ENCODE data around the gene XYLT2.

The XYLT2 gene

GRCh38 chr17:50363217-50364060 is 17.5 kb downstream of the XYLT2 start:
- H3K4me3 ChIP-seq (ENCODE audit: low read depth, low read length), result no peak overlapping the region

GRCh38 chr17:50364061-50364458 is 18.1 kb downstream of the XYLT2 start:
- no peak overlapping the region for H3K4me3 ChIP-seq (ENCODE audit: low read depth, low read length)

- H3K4me3 ChIP-seq (ENCODE audit: low read depth, low read length), result no peak overlapping the region
Observed at GRCh38 chr17:50364715-50365114, 18.8 kb downstream of the XYLT2 start.

- H3K4me3 ChIP-seq (ENCODE audit: low read depth, low read length), result no peak overlapping the region
Observed at GRCh38 chr17:50365165-50365564, 19.2 kb downstream of the XYLT2 start.

- no peak overlapping the region for H3K4me3 ChIP-seq (ENCODE audit: low read depth, low read length)
Observed at GRCh38 chr17:50365649-50366393, 19.9 kb downstream of the XYLT2 start.

- no peak overlapping the region for H3K4me3 ChIP-seq (ENCODE audit: low read depth, low read length)
Observed at GRCh38 chr17:50367401-50367800, 21.5 kb downstream of the XYLT2 start.

GRCh38 chr17:50370052-50370451 is 24.1 kb downstream of the XYLT2 start:
- no peak overlapping the region for H3K4me3 ChIP-seq (ENCODE audit: low read depth, low read length)

GRCh38 chr17:50371526-50371925 is 25.6 kb downstream of the XYLT2 start:
- no peak overlapping the region for H3K4me3 ChIP-seq (ENCODE audit: low read depth, low read length)

- H3K4me3 ChIP-seq (ENCODE audit: low read depth, low read length), result peak overlapping the region; percentile 100
Observed at GRCh38 chr17:50372222-50372757, 26.4 kb downstream of the XYLT2 start.

- H3K4me3 ChIP-seq (ENCODE audit: low read depth, low read length), result peak within 1 kb of the TSS; percentile 100
Observed at GRCh38 chr17:50372758-50373556, 27.0 kb downstream of the XYLT2 start, which contains the start of the genes EME1 and MRPL27. Gene EME1 (plus strand): TSS chr17:50373229. CDS start chr17:50375209, 1,980 bp downstream. Gene MRPL27 (minus strand): TSS chr17:50373184. CDS start chr17:50373170, 14 bp downstream.

- H3K4me3 ChIP-seq (ENCODE audit: low read depth, low read length), result peak overlapping the region; percentile 100
Observed at GRCh38 chr17:50373705-50374104, 27.8 kb downstream of the XYLT2 start.

- H3K4me3 ChIP-seq (ENCODE audit: low read depth, low read length), result no peak overlapping the region
Observed at GRCh38 chr17:50375858-50376538, 30.1 kb downstream of the XYLT2 start.

GRCh38 chr17:50379351-50380132 is 33.6 kb downstream of the XYLT2 start:
- H3K4me3 ChIP-seq (ENCODE audit: low read depth, low read length), result no peak overlapping the region

- no peak overlapping the region for H3K4me3 ChIP-seq (ENCODE audit: low read depth, low read length)
Observed at GRCh38 chr17:50380369-50381259, 34.7 kb downstream of the XYLT2 start.

- no peak overlapping the region for H3K4me3 ChIP-seq (ENCODE audit: low read depth, low read length)
Observed at GRCh38 chr17:50381260-50381815, 35.4 kb downstream of the XYLT2 start.

GRCh38 chr17:50381920-50382319 is 36.0 kb downstream of the XYLT2 start:
- H3K4me3 ChIP-seq (ENCODE audit: low read depth, low read length), result no peak overlapping the region

GRCh38 chr17:50382931-50383330 is 37.0 kb downstream of the XYLT2 start:
- H3K4me3 ChIP-seq (ENCODE audit: low read depth, low read length), result no peak overlapping the region

GRCh38 chr17:50386510-50386909 is 40.6 kb downstream of the XYLT2 start:
- H3K4me3 ChIP-seq (ENCODE audit: low read depth, low read length), result no peak overlapping the region
